Smooth muscle cell (in vitro differentiated cells): ENCODE results near the gene PCDHA12. TPM values are rescaled to one million over a fixed set of nuclear protein-coding genes. Genes with fewer than 3 reads are reported as not detected.
"Not testable (repeated sequence)": the region's sequence is repeated elsewhere in the genome, so short reads cannot be mapped to it uniquely, and the experiment has no call there.

ENCODE experiments used
- DNase-seq: peaks from one replicate; lab custom pipeline; 2025; ENCODE audit not compliant: unreplicated experiment; lab: John Stamatoyannopoulos, UW
- H2AFZ ChIP-seq: fragments of 200-600 bp; sonication (generic); 2 replicates; pipeline ENCODE4 v1.6.0; 2016; ENCODE audit warnings: antibody characterized with exemption, low read depth, mild to moderate bottlenecking
- H3F3A ChIP-seq: fragments of 200-600 bp; sonication (generic); 2 replicates; pipeline ENCODE4 v1.6.0; 2017; ENCODE audit warnings: antibody characterized with exemption, low read depth
- H3K27ac ChIP-seq: fragments of 200-600 bp; sonication (generic); 2 replicates; pipeline ENCODE4 v1.5.1; 2016; ENCODE audit warnings: low read depth, mild to moderate bottlenecking
- H3K27me3 ChIP-seq: fragments of 200-600 bp; sonication (generic); 2 replicates; pipeline ENCODE4 v1.6.1; 2016; ENCODE audit warnings: low read depth, mild to moderate bottlenecking
- H3K36me3 ChIP-seq: fragments of 200-600 bp; sonication (generic); 2 replicates; pipeline ENCODE4 v1.5.1; 2016; ENCODE audit warnings: low read depth
- H3K4me1 ChIP-seq: fragments of 200-600 bp; sonication (generic); 2 replicates; pipeline ENCODE4 v1.5.1; 2016; ENCODE audit warnings: low read depth
- H3K4me2 ChIP-seq: fragments of 200-600 bp; sonication (generic); 2 replicates; pipeline ENCODE4 v1.6.0; 2016; ENCODE audit warnings: mild to moderate bottlenecking
- H3K4me3 ChIP-seq: fragments of 200-600 bp; sonication (generic); 2 replicates; pipeline ENCODE4 v1.5.1; 2016; ENCODE audit warnings: mild to moderate bottlenecking
- H3K79me2 ChIP-seq: fragments of 200-600 bp; sonication (generic); 2 replicates; pipeline ENCODE4 v1.6.0; 2016; ENCODE audit warnings: low read depth, mild to moderate bottlenecking
- H3K9ac ChIP-seq: fragments of 200-600 bp; sonication (generic); 2 replicates; pipeline ENCODE4 v1.6.0; 2016; ENCODE audit warnings: low read depth
- H3K9me3 ChIP-seq: fragments of 200-600 bp; sonication (generic); replicated peaks from 2 replicates; pipeline ENCODE4 v1.5.1; 2016; ENCODE audit warnings: low read depth
- H4K20me1 ChIP-seq: fragments of 200-600 bp; sonication (generic); 2 replicates; pipeline ENCODE4 v1.6.0; 2016; ENCODE audit warnings: low read depth
- CTCF ChIP-seq: fragments of 200-600 bp; sonication (generic); IDR thresholded peaks from 2 replicates; pipeline ENCODE4 v1.5.1; 2017; ENCODE audit warnings: borderline replicate concordance, mild to moderate bottlenecking, antibody characterized with exemption; ENCODE audit not compliant: insufficient read depth, poor library complexity, severe bottlenecking
- WGBS: methylation state at CpG from one replicate; pipeline ENCODE4 v1.1.7; 2016; ENCODE audit warnings: low lambda C conversion rate; 5-methylcytosine and 5-hydroxymethylcytosine counted together
- polyA plus RNA-seq: library from polyadenylated mRNA; unstranded; fragments of >200 nt; fragmentation: Nextera tagmentation; extraction: Ambion mirVana; gene quantifications from 2 replicates; pipeline ENCODE4 v1.2.1, GENCODE V29; 2016
- total RNA-seq: library from RNA; depleted of rRNA; stranded (reverse); fragments of >200 nt; gene quantifications from 2 replicates; pipeline ENCODE4 v1.2.3, GENCODE V29; 2014

PCDHA12 gene
- total and polyA plus RNA-seq, 2 experiments from 2014 or later = 2.2 to 9.6 TPM

GRCh38 chr5:140842798-140843733 is 32.0 kb upstream of the PCDHA12 start:
- WGBS = 99% methylated on average over 77 of the region's 87 CpGs
- no peak overlapping the region for H3K4me3 ChIP-seq

GRCh38 chr5:140848139-140849102 is 26.7 kb upstream of the PCDHA12 start, which contains the start of gene PCDHA9:
TSS of gene PCDHA9 (plus strand) at chr5:140848382. CDS start at chr5:140848496, 114 bp downstream.
- 53% methylated on average over 41 of the region's 48 CpGs for WGBS
- Histone ChIP-seq H3K9ac (peak within 1 kb of the TSS; percentile 34), H3K4me3 (peak within 1 kb of the TSS; percentile 48), H3K4me2 (peak within 1 kb of the TSS; percentile 79), H2AFZ (peak within 1 kb of the TSS; percentile 72)
- not testable (repeated sequence) for DNase-seq, H3K27ac ChIP-seq, H3F3A ChIP-seq, H3K79me2 ChIP-seq, H3K9me3 ChIP-seq, H3K4me1 ChIP-seq, H3K27me3 ChIP-seq, H3K36me3 ChIP-seq, H4K20me1 ChIP-seq
- peak; percentile 13 for TF ChIP-seq CTCF

More at GRCh38 chr5:140842798-140843733, 32.0 kb upstream of the PCDHA12 start:
- Histone ChIP-seq H4K20me1 (no peaks in the 10 kb centered on the region), H3K79me2 (no peaks in the 10 kb centered on the region), H3K27ac (no peak overlapping the region), H3K4me1 (no peaks in the 10 kb centered on the region), H3K27me3 (no peaks in the 10 kb centered on the region), H3K36me3 (no peaks in the 10 kb centered on the region), H3K9ac (no peak overlapping the region), H2AFZ (no peak overlapping the region), H3F3A (no peaks in the 10 kb centered on the region), H3K4me2 (no peak overlapping the region), H3K9me3 (no peaks in the 10 kb centered on the region)
- no peak for TF ChIP-seq CTCF
- DNase-seq = no peak

GRCh38 chr5:140849831-140850634 is 25.1 kb upstream of the PCDHA12 start:
- H3K79me2 ChIP-seq, DNase-seq, H3K27me3 ChIP-seq, H2AFZ ChIP-seq, H3K27ac ChIP-seq, H3K9me3 ChIP-seq, H3K4me1 ChIP-seq, H3F3A ChIP-seq, H3K4me3 ChIP-seq, H3K4me2 ChIP-seq, H3K36me3 ChIP-seq, H3K9ac ChIP-seq, H4K20me1 ChIP-seq: not testable (repeated sequence)
- 98% methylated on average over 83 of the region's 101 CpGs for WGBS
